ENCODE results near the gene KRCC1.

DNA sequence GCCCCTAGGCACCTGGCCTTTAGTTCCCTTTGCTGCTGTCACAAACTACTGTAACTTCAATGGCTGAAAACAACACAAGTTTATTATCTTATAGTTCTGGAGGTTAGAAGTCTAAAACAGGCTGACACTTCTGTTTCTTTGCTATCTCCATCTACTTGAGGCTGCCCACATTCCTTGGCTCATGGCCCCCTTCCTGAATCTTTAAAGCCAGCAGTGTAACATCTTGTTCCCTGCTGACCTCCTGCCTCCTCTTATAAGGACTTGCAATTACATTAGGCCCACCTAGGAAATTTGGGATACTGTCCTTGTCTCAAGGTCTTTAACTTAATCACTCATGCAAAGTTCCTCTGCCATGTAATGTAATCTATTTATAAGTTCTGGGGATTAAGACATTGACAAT, 18.6 kb upstream of the KRCC1 start:
- no peak for TF ChIP-seq TAF1 (IDR thresholded peaks at IDR 0.05; ENCODE audit: borderline replicate concordance, insufficient read depth, low read length)
- no peak for TF ChIP-seq SIN3A (IDR thresholded peaks at IDR 0.05; ENCODE audit: borderline replicate concordance, insufficient read depth, low read length)
- no peak for TF ChIP-seq POLR2AphosphoS5 (IDR thresholded peaks at IDR 0.05; ENCODE audit: low read depth, low read length)
- TF ChIP-seq, protein P1, sequence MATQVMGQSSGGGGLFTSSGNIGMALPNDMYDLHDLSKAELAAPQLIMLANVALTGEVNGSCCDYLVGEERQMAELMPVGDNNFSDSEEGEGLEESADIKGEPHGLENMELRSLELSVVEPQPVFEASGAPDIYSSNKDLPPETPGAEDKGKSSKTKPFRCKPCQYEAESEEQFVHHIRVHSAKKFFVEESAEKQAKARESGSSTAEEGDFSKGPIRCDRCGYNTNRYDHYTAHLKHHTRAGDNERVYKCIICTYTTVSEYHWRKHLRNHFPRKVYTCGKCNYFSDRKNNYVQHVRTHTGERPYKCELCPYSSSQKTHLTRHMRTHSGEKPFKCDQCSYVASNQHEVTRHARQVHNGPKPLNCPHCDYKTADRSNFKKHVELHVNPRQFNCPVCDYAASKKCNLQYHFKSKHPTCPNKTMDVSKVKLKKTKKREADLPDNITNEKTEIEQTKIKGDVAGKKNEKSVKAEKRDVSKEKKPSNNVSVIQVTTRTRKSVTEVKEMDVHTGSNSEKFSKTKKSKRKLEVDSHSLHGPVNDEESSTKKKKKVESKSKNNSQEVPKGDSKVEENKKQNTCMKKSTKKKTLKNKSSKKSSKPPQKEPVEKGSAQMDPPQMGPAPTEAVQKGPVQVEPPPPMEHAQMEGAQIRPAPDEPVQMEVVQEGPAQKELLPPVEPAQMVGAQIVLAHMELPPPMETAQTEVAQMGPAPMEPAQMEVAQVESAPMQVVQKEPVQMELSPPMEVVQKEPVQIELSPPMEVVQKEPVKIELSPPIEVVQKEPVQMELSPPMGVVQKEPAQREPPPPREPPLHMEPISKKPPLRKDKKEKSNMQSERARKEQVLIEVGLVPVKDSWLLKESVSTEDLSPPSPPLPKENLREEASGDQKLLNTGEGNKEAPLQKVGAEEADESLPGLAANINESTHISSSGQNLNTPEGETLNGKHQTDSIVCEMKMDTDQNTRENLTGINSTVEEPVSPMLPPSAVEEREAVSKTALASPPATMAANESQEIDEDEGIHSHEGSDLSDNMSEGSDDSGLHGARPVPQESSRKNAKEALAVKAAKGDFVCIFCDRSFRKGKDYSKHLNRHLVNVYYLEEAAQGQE (IDR thresholded peaks at IDR 0.05; ENCODE audit: insufficient read depth in 1 of 2, low read depth in 2 of 2, low read length in 2 of 2), result no peak
